Transverse colon (tissue), 4 donors: ENCODE results near the gene SLC39A7. TPM values are rescaled to one million over a fixed set of nuclear protein-coding genes. Genes with fewer than 3 reads are reported as not detected.

ENCODE experiments used
- DNase-seq: peaks from one replicate; pipeline ENCODE4 v3.0.0-alpha.2; 2019
- H3K27ac ChIP-seq, 4 donors: fragments of 200-600 bp; sonication (generic); 2 replicates each; pipeline ENCODE4 v1.5.1; 2016 to 2018; ENCODE audit warnings: inconsistent platforms in 4 of 4
- H3K27me3 ChIP-seq: fragments of 200-600 bp; sonication (generic); 2 replicates; pipeline ENCODE4 v1.5.1; 2017; ENCODE audit warnings: inconsistent platforms
- H3K36me3 ChIP-seq, 4 donors: fragments of 200-600 bp; sonication (generic); 2 replicates each; pipeline ENCODE4 v1.5.1; 2017 to 2019; ENCODE audit warnings: inconsistent platforms in 4 of 4
- H3K4me1 ChIP-seq, 4 donors: fragments of 200-600 bp; sonication (generic); 2 replicates each; pipeline ENCODE4 v1.5.1; 2017 to 2020; ENCODE audit warnings: inconsistent platforms in 4 of 4
- H3K4me3 ChIP-seq, 4 donors: fragments of 200-600 bp; sonication (generic); 1 replicate in 1 of 4; 2 replicates in 3 of 4; pipeline versions ENCODE4 v1.5.1 to v1.6.1; 2017 to 2019; ENCODE audit warnings: inconsistent platforms in 4 of 4
- H3K9me3 ChIP-seq, 2 donors: fragments of 200-600 bp; sonication (generic); 2 replicates each; pipeline ENCODE4 v1.5.1; 2017 to 2019; ENCODE audit warnings: inconsistent platforms in 2 of 2
- EP300 ChIP-seq: sonication (generic); formaldehyde crosslinking; IDR thresholded peaks from one replicate; pipeline ENCODE4 v1.6.1; 2017; ENCODE audit warnings: antibody characterized with exemption, low read depth
- POLR2A ChIP-seq: fragments of 450-650 bp; IDR thresholded peaks from one replicate; pipeline ENCODE4 v1.6.1; 2016; ENCODE audit warnings: antibody characterized with exemption, mild to moderate bottlenecking, moderate library complexity
- POLR2AphosphoS5 ChIP-seq, 3 donors: sonication (generic); formaldehyde crosslinking; IDR thresholded peaks; one replicate each; pipeline ENCODE4 v1.6.1; 2016; ENCODE audit warnings: antibody characterized with exemption in 3 of 3
- WGBS, 2 donors: methylation state at CpG; one replicate each; pipeline ENCODE4 v1.1.5; 2018; ENCODE audit warnings: low coverage in 1 of 2; 5-methylcytosine and 5-hydroxymethylcytosine counted together
- in situ Hi-C, 4 donors: fragments of 200-750 bp; cut with MboI; loops; one replicate each; pipeline versions ENCODE4 v1.15.0 to v1.15.1; 2017; ENCODE audit warnings: low sequenced_read_pairs in 3 of 4, low pct_ligation_motif_present in 1 of 4, low pct_unique_long_range_greater_than_20kb in 1 of 4
- intact Hi-C: fragments of 100-400 bp; cut with DNase I; formaldehyde crosslinking; loops from one replicate; pipeline ENCODE4 v1.15.1; 2023; ENCODE audit warnings: low total_unique reads
- total RNA-seq, 4 donors: library from RNA; depleted of rRNA; stranded (reverse); fragments of >200 nt; gene quantifications; one replicate each; pipeline ENCODE4 v1.1.0, GENCODE V29; 2016
- TF ChIP-seq, protein P1 (sequence below), 5 experiments: fragments of 200-600 bp in 3 of 5; fragments of 450-650 bp in 2 of 5; sonication (generic) in 3 of 5; IDR thresholded peaks; 1 replicate in 2 of 5; 2 replicates in 3 of 5; pipeline ENCODE4 v1.5.1; 2016 to 2017; ENCODE audit warnings: antibody characterized with exemption in 5 of 5, inconsistent platforms in 3 of 5, mild to moderate bottlenecking in 2 of 5, moderate library complexity in 1 of 5

SLC39A7 gene
- total RNA-seq, 4 donors from 2014 or later = 38.2 to 99.9 (median 60.5) TPM

- peak; percentile 86 for DNase-seq
- peaks cover 0 to 18% (median 8%) of the 10 kb centered on the region in 4 donors for H3K36me3 ChIP-seq
- H3K4me3 ChIP-seq = peak overlapping the region; percentile 76 to 98 (median 84)
- peak overlapping the region; percentile 92 to 98 (median 95) for H3K27ac ChIP-seq
- intact Hi-C loops = no loop called here
- 0 to 17% methylated on average over 1 to 22 of the region's 26 CpGs for WGBS, 2 donors
- H3K4me1 ChIP-seq = peaks cover 30 to 55% (median 43%) of the 10 kb centered on the region in 4 donors
- no peaks in the 10 kb centered on the region for H3K27me3 ChIP-seq
- in situ Hi-C loops = no loop called here
- no peaks in the 10 kb centered on the region for H3K9me3 ChIP-seq
- TF ChIP-seq, protein P1, sequence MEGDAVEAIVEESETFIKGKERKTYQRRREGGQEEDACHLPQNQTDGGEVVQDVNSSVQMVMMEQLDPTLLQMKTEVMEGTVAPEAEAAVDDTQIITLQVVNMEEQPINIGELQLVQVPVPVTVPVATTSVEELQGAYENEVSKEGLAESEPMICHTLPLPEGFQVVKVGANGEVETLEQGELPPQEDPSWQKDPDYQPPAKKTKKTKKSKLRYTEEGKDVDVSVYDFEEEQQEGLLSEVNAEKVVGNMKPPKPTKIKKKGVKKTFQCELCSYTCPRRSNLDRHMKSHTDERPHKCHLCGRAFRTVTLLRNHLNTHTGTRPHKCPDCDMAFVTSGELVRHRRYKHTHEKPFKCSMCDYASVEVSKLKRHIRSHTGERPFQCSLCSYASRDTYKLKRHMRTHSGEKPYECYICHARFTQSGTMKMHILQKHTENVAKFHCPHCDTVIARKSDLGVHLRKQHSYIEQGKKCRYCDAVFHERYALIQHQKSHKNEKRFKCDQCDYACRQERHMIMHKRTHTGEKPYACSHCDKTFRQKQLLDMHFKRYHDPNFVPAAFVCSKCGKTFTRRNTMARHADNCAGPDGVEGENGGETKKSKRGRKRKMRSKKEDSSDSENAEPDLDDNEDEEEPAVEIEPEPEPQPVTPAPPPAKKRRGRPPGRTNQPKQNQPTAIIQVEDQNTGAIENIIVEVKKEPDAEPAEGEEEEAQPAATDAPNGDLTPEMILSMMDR (IDR thresholded peaks at IDR 0.05) = peak in 1 of 5 experiments; percentile 14
- no peak for TF ChIP-seq POLR2AphosphoS5 (IDR thresholded peaks at IDR 0.05)
Measured at GRCh38 chr6:33199687-33200218, 914 bp upstream of the SLC39A7 start.

GRCh38 chr6:33201147-33201545, 479 bp downstream of the SLC39A7 start:
- Histone ChIP-seq H3K27ac (peak overlapping the region; percentile 92 to 98 (median 95)), H3K9me3 (no peaks in the 10 kb centered on the region), H3K4me3 (peak overlapping the region; percentile 74 to 84 (median 80)), H3K36me3 (peaks cover 0 to 9% (median 4%) of the 10 kb centered on the region in 4 donors), H3K4me1 (peaks cover 34 to 63% (median 49%) of the 10 kb centered on the region in 4 donors), H3K27me3 (no peaks in the 10 kb centered on the region)
- intact Hi-C loops = no loop called here
- in situ Hi-C loops = no loop called here
- no peak for DNase-seq
- TF ChIP-seq POLR2A = no peak
- no peak for TF ChIP-seq POLR2AphosphoS5 (IDR thresholded peaks at IDR 0.05)
- TF ChIP-seq EP300 = no peak
- TF ChIP-seq, protein P1 (IDR thresholded peaks at IDR 0.05) = peak in 1 of 5 experiments; percentile 39
- WGBS, 2 donors = 2% methylated on average over 14 of the region's 14 CpGs; no CpG with 5 or more reads in 1 of the 2 donors

DNA sequence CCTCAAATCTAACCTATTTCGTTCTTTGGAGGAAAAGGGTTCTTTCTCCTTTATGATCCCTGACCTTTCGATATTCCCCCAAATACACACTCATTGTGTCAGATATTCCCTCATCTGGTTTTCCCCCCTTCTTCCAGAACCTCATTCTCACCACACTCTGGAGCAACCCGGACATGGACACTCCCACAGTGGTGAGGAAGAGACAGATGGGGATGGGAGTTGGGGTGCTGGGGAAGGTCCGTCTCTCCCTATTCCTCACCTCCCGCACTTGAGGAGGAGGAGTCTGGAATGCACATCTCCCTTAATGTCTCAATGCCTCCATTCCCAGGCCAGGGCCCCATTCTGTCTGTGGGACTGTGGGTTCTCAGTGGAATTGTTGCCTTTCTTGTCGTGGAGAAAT, 1.3 kb downstream of the SLC39A7 start:
- H3K4me3 ChIP-seq = peak overlapping the region in 3 of 4 donors; percentile 76 to 84 (median 84)
- H3K27me3 ChIP-seq = no peaks in the 10 kb centered on the region
- TF ChIP-seq, protein P1 (IDR thresholded peaks at IDR 0.05) = no peak
- TF ChIP-seq EP300 (no peak), POLR2AphosphoS5 (IDR thresholded peaks at IDR 0.05) (no peak), POLR2A (no peak)
- H3K4me1 ChIP-seq = peaks cover 34 to 64% (median 49%) of the 10 kb centered on the region in 4 donors
- peaks cover 0 to 6% (median 3%) of the 10 kb centered on the region in 4 donors for H3K36me3 ChIP-seq
- intact Hi-C loops = no loop called here
- 83 to 93% methylated on average over 4 to 6 of the region's 6 CpGs for WGBS, 2 donors
- in situ Hi-C loops = no loop called here
- DNase-seq = no peak
- H3K9me3 ChIP-seq = no peaks in the 10 kb centered on the region
- H3K27ac ChIP-seq = peak overlapping the region in 2 of 4 donors; percentile 92 to 94

DNA sequence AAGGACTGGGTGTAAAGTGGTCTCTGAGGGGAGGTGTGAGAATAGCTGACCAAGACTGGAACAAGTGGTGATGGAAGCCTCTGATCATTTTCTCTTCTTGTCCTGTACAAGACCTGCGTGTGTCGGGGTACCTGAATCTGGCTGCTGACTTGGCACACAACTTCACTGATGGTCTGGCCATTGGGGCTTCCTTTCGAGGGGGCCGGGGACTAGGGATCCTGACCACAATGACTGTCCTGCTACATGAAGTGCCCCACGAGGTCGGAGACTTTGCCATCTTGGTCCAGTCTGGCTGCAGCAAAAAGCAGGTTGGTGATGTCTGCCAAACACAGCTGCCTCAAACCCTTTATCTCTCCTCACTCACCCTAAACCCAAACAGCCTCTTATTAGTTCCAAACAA, 2.1 kb downstream of the SLC39A7 start:
- in situ Hi-C loops = no loop called here

More for the DNA sequence above, 2.1 kb downstream of the SLC39A7 start:
- TF ChIP-seq POLR2AphosphoS5 (IDR thresholded peaks at IDR 0.05) = no peak
- no peak for TF ChIP-seq EP300
- TF ChIP-seq POLR2A = no peak
- TF ChIP-seq, protein P1 (IDR thresholded peaks at IDR 0.05) = no peak
- WGBS, 2 donors = 87% methylated on average over 6 of the region's 6 CpGs; no CpG with 5 or more reads in 1 of the 2 donors
- Histone ChIP-seq H3K36me3 (peaks cover 0 to 6% (median 1%) of the 10 kb centered on the region in 4 donors), H3K9me3 (no peaks in the 10 kb centered on the region), H3K27me3 (no peaks in the 10 kb centered on the region), H3K4me1 (peaks cover 34 to 66% (median 54%) of the 10 kb centered on the region in 4 donors), H3K4me3 (no peak overlapping the region), H3K27ac (no peak overlapping the region)
- DNase-seq = no peak
- intact Hi-C loops = no loop called here
